HepG2 (cell line): ENCODE data around the gene ZNF684. TPM values are rescaled to one million over a fixed set of nuclear protein-coding genes. Genes with fewer than 3 reads are reported as not detected.

Experiments
- ASH2L ChIP-seq: fragments of 300-600, 200-600 bp; sonication (generic); IDR thresholded peaks from 2 replicates; pipeline ENCODE4 v1.7.0; 2017; ENCODE audit warnings: low read depth, mild to moderate bottlenecking, moderate library complexity, mixed read lengths, low read length; ENCODE audit not compliant: insufficient read length
- ATF1 ChIP-seq: IDR thresholded peaks from 2 replicates; pipeline ENCODE4 v1.6.1; 2016; ENCODE audit warnings: mild to moderate bottlenecking, control low read depth
- FOSL2 ChIP-seq: sonication (generic); formaldehyde crosslinking; IDR thresholded peaks from 2 replicates; pipeline ENCODE4 v1.4.0; 2020; ENCODE audit warnings: missing genetic modification reagents
- HOXA5 ChIP-seq: sonication (generic); formaldehyde crosslinking; IDR thresholded peaks from 2 replicates; pipeline ENCODE4 v1.4.0; 2020; ENCODE audit warnings: missing genetic modification reagents
- KAT8 ChIP-seq: IDR thresholded peaks from 2 replicates; pipeline ENCODE4 v1.6.1; 2016; ENCODE audit warnings: missing genetic modification reagents, missing compliant biosample characterization
- NFIB ChIP-seq: sonication (generic); formaldehyde crosslinking; IDR thresholded peaks from 2 replicates; pipeline ENCODE4 v1.9.0; 2021; ENCODE audit warnings: missing genetic modification reagents, mild to moderate bottlenecking, borderline replicate concordance
- NFKBIZ ChIP-seq: IDR thresholded peaks from 2 replicates; pipeline ENCODE4 v1.6.1; 2018; ENCODE audit warnings: missing genetic modification reagents, missing compliant biosample characterization
- RELA ChIP-seq: sonication (generic); formaldehyde crosslinking; IDR thresholded peaks from 2 replicates; pipeline ENCODE4 v1.4.0; 2020; ENCODE audit warnings: missing genetic modification reagents
- SOX6 ChIP-seq, 2 experiments: fragments of 450-650 bp in 1 of 2; sonication (generic) in 1 of 2; formaldehyde crosslinking in 1 of 2; IDR thresholded peaks; 2 replicates each; pipeline versions ENCODE4 v1.4.0 to v1.6.1; 2017 to 2020; ENCODE audit warnings: antibody characterized with exemption in 1 of 2, mild to moderate bottlenecking in 1 of 2, missing genetic modification reagents in 1 of 2
- TEAD3 ChIP-seq: optimal IDR thresholded peaks from 2 replicates; pipeline ENCODE3; 2016; ENCODE audit warnings: borderline replicate concordance
- ZNF12 ChIP-seq: sonication (generic); formaldehyde crosslinking; IDR thresholded peaks from 2 replicates; pipeline ENCODE4 v1.5.0; 2020; ENCODE audit warnings: missing genetic modification reagents
- ZNF24 ChIP-seq: fragments of 450-650 bp; IDR thresholded peaks from 2 replicates; pipeline ENCODE4 v1.6.1; 2017; ENCODE audit warnings: antibody characterized with exemption, mild to moderate bottlenecking
- ZNF564 ChIP-seq: sonication (generic); formaldehyde crosslinking; IDR thresholded peaks from 2 replicates; pipeline ENCODE4 v1.8.1; 2023; ENCODE audit warnings: mild to moderate bottlenecking, missing genetic modification reagents
- ZNF670 ChIP-seq: sonication (generic); formaldehyde crosslinking; IDR thresholded peaks from 2 replicates; pipeline ENCODE4 v1.8.0; 2022; ENCODE audit warnings: mild to moderate bottlenecking, missing genetic modification reagents, borderline replicate concordance
- polyA plus RNA-seq, 8 experiments: library from polyadenylated mRNA; depleted of rRNA in 3 of 8; stranded (reverse) in 7 of 8; unstranded in 1 of 8; fragments of >200 nt; fragmentation: Illumina TruSeq in 4 of 8; extraction: Trizol in 4 of 8; gene quantifications; 2 replicates each; pipeline versions ENCODE4 v1.2.1 to v1.2.3, GENCODE V29; 2011 to 2016; ENCODE audit warnings: low read depth in 4 of 8, missing spikeins in 1 of 8, mixed read lengths in 1 of 8; ENCODE audit not compliant: insufficient read depth in 1 of 8
- total RNA-seq, 5 experiments: library from RNA; depleted of rRNA; stranded (reverse); fragments of >200 nt; fragmentation: Illumina TruSeq; extraction: Trizol; gene quantifications; 2 replicates each; pipeline ENCODE4 v1.2.3, GENCODE V29; 2016; ENCODE audit warnings: low read depth in 1 of 5
- TF ChIP-seq, protein P1 (sequence below): sonication (generic); formaldehyde crosslinking; conservative IDR thresholded peaks from 2 replicates; pipeline ENCODE4 v1.4.0; 2020; ENCODE audit warnings: mild to moderate bottlenecking, missing genetic modification reagents, moderate library complexity
- TF ChIP-seq, protein P2 (sequence below): sonication (generic); formaldehyde crosslinking; IDR thresholded peaks from 2 replicates; pipeline ENCODE4 v1.9.0; 2021; ENCODE audit warnings: missing genetic modification reagents, mild to moderate bottlenecking, borderline replicate concordance
- TF ChIP-seq, protein P3 (sequence below): IDR thresholded peaks from 2 replicates; pipeline ENCODE4 v1.4.0; 2020; ENCODE audit warnings: mild to moderate bottlenecking, missing genetic modification reagents
- TF ChIP-seq, protein P4 (sequence below): IDR thresholded peaks from 2 replicates; pipeline ENCODE4 v1.6.1; 2016; ENCODE audit warnings: mild to moderate bottlenecking
- TF ChIP-seq, protein P5 (sequence below): IDR thresholded peaks from 2 replicates; pipeline ENCODE4 v1.6.1; 2016; ENCODE audit warnings: low read depth

The ZNF684 gene
- total and polyA plus RNA-seq, 2 of the 13 experiments (the other 11 are each of a cell fraction or from before 2014, with no cell fraction given): 6.5 to 15.2 TPM

DNA sequence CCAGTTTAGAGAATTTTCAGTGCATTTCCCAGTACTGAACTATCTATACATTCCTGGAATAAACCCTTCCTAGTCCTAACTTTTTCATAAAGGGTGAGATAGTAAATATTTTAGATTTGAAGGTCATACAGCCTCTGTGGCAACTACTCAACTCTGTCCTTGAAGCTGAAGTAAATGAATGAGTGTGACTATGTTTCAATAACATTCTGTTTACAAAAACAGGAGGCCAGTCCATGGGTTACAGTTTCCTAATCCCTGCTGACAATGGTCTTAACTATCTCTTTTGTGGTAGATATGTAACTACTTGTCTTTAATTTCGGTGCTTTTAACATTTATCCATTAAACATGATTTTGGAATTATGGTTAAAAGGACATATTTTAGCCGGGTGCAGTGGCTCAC, 4.3 kb downstream of the ZNF684 start (continued):
- TF ChIP-seq, protein P1, sequence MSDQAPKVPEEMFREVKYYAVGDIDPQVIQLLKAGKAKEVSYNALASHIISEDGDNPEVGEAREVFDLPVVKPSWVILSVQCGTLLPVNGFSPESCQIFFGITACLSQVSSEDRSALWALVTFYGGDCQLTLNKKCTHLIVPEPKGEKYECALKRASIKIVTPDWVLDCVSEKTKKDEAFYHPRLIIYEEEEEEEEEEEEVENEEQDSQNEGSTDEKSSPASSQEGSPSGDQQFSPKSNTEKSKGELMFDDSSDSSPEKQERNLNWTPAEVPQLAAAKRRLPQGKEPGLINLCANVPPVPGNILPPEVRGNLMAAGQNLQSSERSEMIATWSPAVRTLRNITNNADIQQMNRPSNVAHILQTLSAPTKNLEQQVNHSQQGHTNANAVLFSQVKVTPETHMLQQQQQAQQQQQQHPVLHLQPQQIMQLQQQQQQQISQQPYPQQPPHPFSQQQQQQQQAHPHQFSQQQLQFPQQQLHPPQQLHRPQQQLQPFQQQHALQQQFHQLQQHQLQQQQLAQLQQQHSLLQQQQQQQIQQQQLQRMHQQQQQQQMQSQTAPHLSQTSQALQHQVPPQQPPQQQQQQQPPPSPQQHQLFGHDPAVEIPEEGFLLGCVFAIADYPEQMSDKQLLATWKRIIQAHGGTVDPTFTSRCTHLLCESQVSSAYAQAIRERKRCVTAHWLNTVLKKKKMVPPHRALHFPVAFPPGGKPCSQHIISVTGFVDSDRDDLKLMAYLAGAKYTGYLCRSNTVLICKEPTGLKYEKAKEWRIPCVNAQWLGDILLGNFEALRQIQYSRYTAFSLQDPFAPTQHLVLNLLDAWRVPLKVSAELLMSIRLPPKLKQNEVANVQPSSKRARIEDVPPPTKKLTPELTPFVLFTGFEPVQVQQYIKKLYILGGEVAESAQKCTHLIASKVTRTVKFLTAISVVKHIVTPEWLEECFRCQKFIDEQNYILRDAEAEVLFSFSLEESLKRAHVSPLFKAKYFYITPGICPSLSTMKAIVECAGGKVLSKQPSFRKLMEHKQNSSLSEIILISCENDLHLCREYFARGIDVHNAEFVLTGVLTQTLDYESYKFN: peak; percentile 92
- TF ChIP-seq ASH2L (peak; percentile 26), NFIB (CRISPR knock-in tag) (no peak), ZNF12 (CRISPR knock-in tag) (peak; percentile 69; the same call in 1 of the 2 replicates), ZNF564 (CRISPR knock-in tag) (no peak), KAT8 (CRISPR knock-in tag) (0 out of 2 replicates have a peak, but pooled peaks have one; percentile 17), HOXA5 (CRISPR knock-in tag) (peak; percentile 66; the same call in 1 of the 2 replicates), FOSL2 (CRISPR knock-in tag) (peak; percentile 66; the same call in 1 of the 2 replicates), SOX6 (IDR thresholded peaks at IDR 0.05) (no peak), SOX6 (CRISPR knock-in tag; IDR thresholded peaks at IDR 0.05) (peak; percentile 97), RELA (no peak), NFKBIZ (CRISPR knock-in tag) (peak; percentile 67; the same call in 1 of the 2 replicates), ZNF670 (no peak), ATF1 (peak; percentile 20; the same call in 1 of the 2 replicates), TEAD3 (CRISPR knock-in tag) (peak; percentile 69), ZNF24 (0 out of 2 replicates have a peak, but pooled peaks have one; percentile 15)
- TF ChIP-seq, protein P2, sequence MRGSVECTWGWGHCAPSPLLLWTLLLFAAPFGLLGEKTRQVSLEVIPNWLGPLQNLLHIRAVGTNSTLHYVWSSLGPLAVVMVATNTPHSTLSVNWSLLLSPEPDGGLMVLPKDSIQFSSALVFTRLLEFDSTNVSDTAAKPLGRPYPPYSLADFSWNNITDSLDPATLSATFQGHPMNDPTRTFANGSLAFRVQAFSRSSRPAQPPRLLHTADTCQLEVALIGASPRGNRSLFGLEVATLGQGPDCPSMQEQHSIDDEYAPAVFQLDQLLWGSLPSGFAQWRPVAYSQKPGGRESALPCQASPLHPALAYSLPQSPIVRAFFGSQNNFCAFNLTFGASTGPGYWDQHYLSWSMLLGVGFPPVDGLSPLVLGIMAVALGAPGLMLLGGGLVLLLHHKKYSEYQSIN (CRISPR knock-in tag): no peak
- TF ChIP-seq, protein P3, sequence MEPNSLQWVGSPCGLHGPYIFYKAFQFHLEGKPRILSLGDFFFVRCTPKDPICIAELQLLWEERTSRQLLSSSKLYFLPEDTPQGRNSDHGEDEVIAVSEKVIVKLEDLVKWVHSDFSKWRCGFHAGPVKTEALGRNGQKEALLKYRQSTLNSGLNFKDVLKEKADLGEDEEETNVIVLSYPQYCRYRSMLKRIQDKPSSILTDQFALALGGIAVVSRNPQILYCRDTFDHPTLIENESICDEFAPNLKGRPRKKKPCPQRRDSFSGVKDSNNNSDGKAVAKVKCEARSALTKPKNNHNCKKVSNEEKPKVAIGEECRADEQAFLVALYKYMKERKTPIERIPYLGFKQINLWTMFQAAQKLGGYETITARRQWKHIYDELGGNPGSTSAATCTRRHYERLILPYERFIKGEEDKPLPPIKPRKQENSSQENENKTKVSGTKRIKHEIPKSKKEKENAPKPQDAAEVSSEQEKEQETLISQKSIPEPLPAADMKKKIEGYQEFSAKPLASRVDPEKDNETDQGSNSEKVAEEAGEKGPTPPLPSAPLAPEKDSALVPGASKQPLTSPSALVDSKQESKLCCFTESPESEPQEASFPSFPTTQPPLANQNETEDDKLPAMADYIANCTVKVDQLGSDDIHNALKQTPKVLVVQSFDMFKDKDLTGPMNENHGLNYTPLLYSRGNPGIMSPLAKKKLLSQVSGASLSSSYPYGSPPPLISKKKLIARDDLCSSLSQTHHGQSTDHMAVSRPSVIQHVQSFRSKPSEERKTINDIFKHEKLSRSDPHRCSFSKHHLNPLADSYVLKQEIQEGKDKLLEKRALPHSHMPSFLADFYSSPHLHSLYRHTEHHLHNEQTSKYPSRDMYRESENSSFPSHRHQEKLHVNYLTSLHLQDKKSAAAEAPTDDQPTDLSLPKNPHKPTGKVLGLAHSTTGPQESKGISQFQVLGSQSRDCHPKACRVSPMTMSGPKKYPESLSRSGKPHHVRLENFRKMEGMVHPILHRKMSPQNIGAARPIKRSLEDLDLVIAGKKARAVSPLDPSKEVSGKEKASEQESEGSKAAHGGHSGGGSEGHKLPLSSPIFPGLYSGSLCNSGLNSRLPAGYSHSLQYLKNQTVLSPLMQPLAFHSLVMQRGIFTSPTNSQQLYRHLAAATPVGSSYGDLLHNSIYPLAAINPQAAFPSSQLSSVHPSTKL (CRISPR knock-in tag): peak; percentile 92
- TF ChIP-seq, protein P4, sequence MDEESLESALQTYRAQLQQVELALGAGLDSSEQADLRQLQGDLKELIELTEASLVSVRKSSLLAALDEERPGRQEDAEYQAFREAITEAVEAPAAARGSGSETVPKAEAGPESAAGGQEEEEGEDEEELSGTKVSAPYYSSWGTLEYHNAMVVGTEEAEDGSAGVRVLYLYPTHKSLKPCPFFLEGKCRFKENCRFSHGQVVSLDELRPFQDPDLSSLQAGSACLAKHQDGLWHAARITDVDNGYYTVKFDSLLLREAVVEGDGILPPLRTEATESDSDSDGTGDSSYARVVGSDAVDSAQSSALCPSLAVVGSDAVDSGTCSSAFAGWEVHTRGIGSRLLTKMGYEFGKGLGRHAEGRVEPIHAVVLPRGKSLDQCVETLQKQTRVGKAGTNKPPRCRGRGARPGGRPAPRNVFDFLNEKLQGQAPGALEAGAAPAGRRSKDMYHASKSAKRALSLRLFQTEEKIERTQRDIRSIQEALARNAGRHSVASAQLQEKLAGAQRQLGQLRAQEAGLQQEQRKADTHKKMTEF (CRISPR knock-in tag): 0 out of 2 replicates have a peak, but pooled peaks have one; percentile 40
- TF ChIP-seq, protein P5, sequence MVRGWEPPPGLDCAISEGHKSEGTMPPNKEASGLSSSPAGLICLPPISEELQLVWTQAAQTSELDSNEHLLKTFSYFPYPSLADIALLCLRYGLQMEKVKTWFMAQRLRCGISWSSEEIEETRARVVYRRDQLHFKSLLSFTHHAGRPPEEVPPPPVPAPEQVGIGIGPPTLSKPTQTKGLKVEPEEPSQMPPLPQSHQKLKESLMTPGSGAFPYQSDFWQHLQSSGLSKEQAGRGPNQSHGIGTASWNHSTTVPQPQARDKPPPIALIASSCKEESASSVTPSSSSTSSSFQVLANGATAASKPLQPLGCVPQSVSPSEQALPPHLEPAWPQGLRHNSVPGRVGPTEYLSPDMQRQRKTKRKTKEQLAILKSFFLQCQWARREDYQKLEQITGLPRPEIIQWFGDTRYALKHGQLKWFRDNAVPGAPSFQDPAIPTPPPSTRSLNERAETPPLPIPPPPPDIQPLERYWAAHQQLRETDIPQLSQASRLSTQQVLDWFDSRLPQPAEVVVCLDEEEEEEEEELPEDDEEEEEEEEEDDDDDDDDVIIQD (CRISPR knock-in tag): peak; percentile 67; the same call in 1 of the 2 replicates
